Endodermal cell (in vitro differentiated cells): ENCODE results near the gene NDFIP1. TPM values are rescaled to one million over a fixed set of nuclear protein-coding genes. Genes with fewer than 3 reads are reported as not detected.

Experiments used
- DNase-seq: peaks from one replicate; pipeline ENCODE4 v3.0.0-alpha.2; 2017
- H3K27ac ChIP-seq: 2 replicates; pipeline ENCODE4 v1.5.1; 2013; ENCODE audit warnings: mild to moderate bottlenecking, low read depth, low read length, moderate library complexity
- H3K27me3 ChIP-seq: 2 replicates; pipeline ENCODE4 v1.6.1; 2013; ENCODE audit warnings: mild to moderate bottlenecking, low read length, moderate library complexity; ENCODE audit not compliant: insufficient read depth, control insufficient read depth, poor library complexity, severe bottlenecking
- H3K36me3 ChIP-seq: 2 replicates; pipeline ENCODE4 v1.7.0; 2013; ENCODE audit warnings: mild to moderate bottlenecking, low read length, moderate library complexity; ENCODE audit not compliant: control insufficient read depth, insufficient read depth
- H3K4me1 ChIP-seq: one replicate; pipeline ENCODE4 v1.7.0; 2013; ENCODE audit warnings: low read length; ENCODE audit not compliant: control insufficient read depth, insufficient read depth
- H3K4me3 ChIP-seq: 2 replicates; pipeline ENCODE4 v1.5.1; 2013; ENCODE audit warnings: mild to moderate bottlenecking, low read length, moderate library complexity
- H3K9ac ChIP-seq: 2 replicates; pipeline ENCODE4 v1.6.1; 2013; ENCODE audit warnings: mild to moderate bottlenecking, low read length, moderate library complexity; ENCODE audit not compliant: poor library complexity, severe bottlenecking; ENCODE audit errors: extremely low read depth
- H3K9me3 ChIP-seq: 2 replicates; pipeline ENCODE4 v1.6.1; 2013; ENCODE audit warnings: mild to moderate bottlenecking, low read length, moderate library complexity; ENCODE audit not compliant: control insufficient read depth
- H3K27ac Mint-ChIP-seq: 2 replicates; pipeline ENCODE4 v1.8.0; 2020; ENCODE audit warnings: mixed read lengths
- H3K27me3 Mint-ChIP-seq: 2 replicates; pipeline ENCODE4 v1.8.0; 2021; ENCODE audit warnings: mild to moderate bottlenecking, mixed read lengths; ENCODE audit not compliant: insufficient read depth
- H3K36me3 Mint-ChIP-seq: 2 replicates; pipeline ENCODE4 v1.8.0; 2020; ENCODE audit warnings: low read depth, mixed read lengths
- H3K4me1 Mint-ChIP-seq: 2 replicates; pipeline ENCODE4 v1.8.0; 2020; ENCODE audit warnings: mixed read lengths
- H3K4me3 Mint-ChIP-seq: 2 replicates; pipeline ENCODE4 v1.8.0; 2020; ENCODE audit warnings: mild to moderate bottlenecking, moderate library complexity, mixed read lengths
- H3K9me3 Mint-ChIP-seq: 2 replicates; pipeline ENCODE4 v1.8.0; 2020; ENCODE audit warnings: mild to moderate bottlenecking, mixed read lengths
- CTCF ChIP-seq: fragments of 200-600 bp; sonication (generic); conservative IDR thresholded peaks from 2 replicates; pipeline ENCODE4 v1.5.0; 2021; ENCODE audit warnings: antibody characterized with exemption, mild to moderate bottlenecking
- WGBS, 2 experiments: methylation state at CpG; one replicate each; pipeline versions ENCODE4 v1.1.5 to v1.1.7; 2013; ENCODE audit warnings: missing lambda C conversion rate in 2 of 2, mixed read lengths in 1 of 2; ENCODE audit not compliant: insufficient coverage in 1 of 2, insufficient read length in 1 of 2; 5-methylcytosine and 5-hydroxymethylcytosine counted together
- total RNA-seq, 2 donors: library from RNA; stranded (reverse); fragmentation: NEBNext Ultra II Directional in 1 of 2; extraction: Animal tissue kit (Norgen Biotek cat#: 25700) in 1 of 2; gene quantifications; 2 replicates in 1 of 2; 3 replicates in 1 of 2; pipeline ENCODE4 v1.2.1, GENCODE V29; 2021

Gene NDFIP1
- total RNA-seq, 2 donors from 2014 or later, result 46.2 to 49.0 TPM

DNA sequence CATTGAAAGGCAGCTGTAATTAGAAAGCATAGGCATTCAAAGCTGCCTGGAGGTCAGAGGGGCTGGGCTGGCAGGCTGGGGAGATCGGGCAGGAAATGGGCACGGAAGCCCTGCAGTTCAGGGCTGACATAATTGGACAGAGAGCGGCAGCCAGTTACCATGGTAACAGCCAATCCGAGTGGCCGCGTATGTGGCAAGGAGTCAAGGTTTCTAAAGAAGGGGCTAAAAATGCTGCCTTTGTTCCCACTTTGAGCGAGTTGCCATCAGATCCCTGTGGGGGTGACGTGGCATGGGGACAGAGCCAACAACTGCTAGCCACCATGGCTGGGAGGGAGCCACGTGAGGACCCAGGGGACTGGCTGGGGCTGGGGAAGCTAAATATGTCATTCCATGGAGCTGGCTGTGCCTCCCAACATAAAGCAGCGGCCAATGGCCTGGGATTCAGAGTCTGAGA is 44.7 kb upstream of the NDFIP1 start:
- H3K27me3 Mint-ChIP-seq, result peaks cover 2% of the 10 kb centered on the region
- Histone ChIP-seq H3K27me3 (no peaks in the 10 kb centered on the region), H3K4me1 (no peaks in the 10 kb centered on the region), H3K9me3 (no peaks in the 10 kb centered on the region), H3K36me3 (no peaks in the 10 kb centered on the region), H3K9ac (no peak overlapping the region), H3K4me3 (peak overlapping the region; percentile 28), H3K27ac (peak overlapping the region; percentile 99)
- peak overlapping the region; percentile 6 for H3K27ac Mint-ChIP-seq
- H3K9me3 Mint-ChIP-seq, result no peaks in the 10 kb centered on the region
- peak; percentile 88 for DNase-seq
- peak overlapping the region; percentile 32 for H3K4me3 Mint-ChIP-seq
- WGBS, 2 experiments, result 35 to 38% methylated on average over 9 to 10 of the region's 10 CpGs
- no peak for TF ChIP-seq CTCF
- H3K36me3 Mint-ChIP-seq, result no peaks in the 10 kb centered on the region
- peaks cover 8% of the 10 kb centered on the region for H3K4me1 Mint-ChIP-seq

DNA sequence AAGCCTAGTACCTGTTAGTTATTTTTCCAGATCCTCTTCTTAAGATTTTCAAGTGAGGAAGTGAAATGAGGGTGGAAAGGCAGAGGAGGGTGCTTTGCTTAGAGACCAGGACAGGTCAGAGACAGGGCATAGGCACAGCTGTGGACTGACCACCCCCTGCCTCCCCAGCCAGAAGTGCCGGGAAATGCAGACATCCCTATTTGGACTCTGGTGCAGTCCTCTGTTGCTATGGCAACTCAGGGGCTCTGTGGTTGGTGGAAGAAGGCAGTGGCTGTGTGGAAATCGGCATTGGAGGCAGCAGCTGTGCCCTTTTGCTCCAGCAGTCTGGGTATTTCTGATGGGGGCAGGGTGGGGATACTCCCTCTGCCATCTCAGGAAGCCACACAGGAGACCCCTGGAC is 43.3 kb upstream of the NDFIP1 start:
- peaks cover 8% of the 10 kb centered on the region for H3K4me1 Mint-ChIP-seq
- H3K27ac Mint-ChIP-seq, result no peak overlapping the region
- no peaks in the 10 kb centered on the region for H3K9me3 Mint-ChIP-seq
- peaks cover 7% of the 10 kb centered on the region for H3K27me3 Mint-ChIP-seq
- Histone ChIP-seq H3K27me3 (no peaks in the 10 kb centered on the region), H3K9ac (no peak overlapping the region), H3K36me3 (no peaks in the 10 kb centered on the region), H3K9me3 (no peaks in the 10 kb centered on the region), H3K27ac (peak overlapping the region; percentile 70), H3K4me3 (no peak overlapping the region), H3K4me1 (no peaks in the 10 kb centered on the region)
- H3K36me3 Mint-ChIP-seq, result no peaks in the 10 kb centered on the region
- DNase-seq, result no peak
- 82% methylated on average over 2 of the region's 2 CpGs; no CpG with 5 or more reads in 1 of the 2 experiments for WGBS, 2 experiments
- no peak overlapping the region for H3K4me3 Mint-ChIP-seq
- TF ChIP-seq CTCF, result no peak

- Histone ChIP-seq H3K9ac (no peak overlapping the region), H3K4me1 (no peaks in the 10 kb centered on the region), H3K9me3 (no peaks in the 10 kb centered on the region), H3K27me3 (no peaks in the 10 kb centered on the region), H3K27ac (no peak overlapping the region), H3K36me3 (no peaks in the 10 kb centered on the region), H3K4me3 (no peak overlapping the region)
- peaks cover 4% of the 10 kb centered on the region for H3K9me3 Mint-ChIP-seq
- WGBS, 2 experiments, result 91 to 100% methylated on average over 1 to 6 of the region's 6 CpGs
- H3K27me3 Mint-ChIP-seq, result peaks cover 12% of the 10 kb centered on the region
- no peak for DNase-seq
- no peak overlapping the region for H3K27ac Mint-ChIP-seq
- no peak overlapping the region for H3K4me3 Mint-ChIP-seq
- TF ChIP-seq CTCF, result no peak
- H3K36me3 Mint-ChIP-seq, result no peaks in the 10 kb centered on the region
- peaks cover 20% of the 10 kb centered on the region for H3K4me1 Mint-ChIP-seq
Measured at GRCh38 chr5:142069606-142070399, 38.8 kb upstream of the NDFIP1 start.
